ENCODE measurements around the gene HOXA3. TPM values are rescaled to one million over a fixed set of nuclear protein-coding genes. Genes with fewer than 3 reads are reported as not detected.

The HOXA3 gene
- total and polyA plus RNA-seq, 4 donors: 3.8 to 20.8 (median 10.9) TPM

DNA sequence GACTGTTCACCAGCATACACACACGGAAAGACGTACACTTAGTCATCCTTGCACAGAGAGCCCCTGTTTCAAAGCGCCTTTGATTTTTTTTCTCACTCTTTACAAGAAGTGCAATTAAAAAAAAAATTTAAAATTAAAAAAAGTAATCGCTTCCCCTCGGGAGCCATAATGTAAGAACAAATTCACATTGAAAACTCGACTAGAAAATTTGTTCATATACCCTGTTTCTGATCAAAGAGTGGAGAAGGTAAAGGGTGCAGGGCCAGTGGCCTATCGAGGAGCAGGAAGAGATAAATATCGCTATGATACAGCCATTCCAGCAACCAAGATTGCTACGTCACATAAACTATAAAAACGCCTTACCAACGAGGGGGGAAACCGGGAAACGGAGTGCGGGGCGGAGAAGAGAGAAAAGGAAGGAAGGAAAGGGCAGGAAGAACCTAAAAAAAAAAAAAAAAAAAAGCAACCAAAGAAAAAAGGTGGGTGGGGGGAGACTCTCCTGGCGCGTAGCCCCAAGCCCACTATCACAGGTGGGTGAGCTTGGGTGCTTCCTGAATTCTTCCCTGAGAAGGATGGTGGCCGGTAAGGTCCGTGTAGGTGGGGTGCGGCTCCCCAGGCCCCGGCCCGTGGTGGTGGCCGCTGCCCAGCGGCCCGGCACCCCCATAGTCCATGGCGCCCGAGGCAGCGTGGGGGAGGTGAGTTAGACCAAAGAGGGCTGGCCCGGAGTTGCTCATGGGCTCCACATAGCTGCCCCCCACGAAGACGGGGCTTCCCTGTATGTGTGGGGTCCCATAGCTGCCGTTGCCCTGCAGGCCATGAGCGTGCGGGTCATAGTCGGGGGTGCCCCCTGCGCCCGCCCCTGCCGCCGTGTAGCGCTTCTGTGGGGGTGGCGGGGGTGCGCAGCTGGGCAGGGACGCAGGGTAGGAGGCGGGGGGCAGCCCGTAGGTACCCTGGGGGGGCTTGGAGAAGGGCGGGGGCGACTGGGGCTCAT is 44.7 kb downstream of the HOXA3 start:
- Histone ChIP-seq H3K27me3 (ENCODE audit: control insufficient read depth in 1 of 2, insufficient read depth in 2 of 2, low read length in 1 of 2) (no peaks in the 10 kb centered on the region), H3K9me3 (ENCODE audit: control insufficient read depth, low read length) (no peaks in the 10 kb centered on the region), H3K4me3 (ENCODE audit: low read length in 2 of 2) (peak overlapping the region; percentile 1 to 28), H3K27ac (ENCODE audit: low read depth in 1 of 2, low read length in 2 of 2) (peak overlapping the region; percentile 86 to 96), H3K4me1 (ENCODE audit: control insufficient read depth in 1 of 2, insufficient read depth in 2 of 2, low read length in 2 of 2) (peaks cover 0 to 6% of the 10 kb centered on the region in 2 donors), H3K36me3 (ENCODE audit: control insufficient read depth in 1 of 2, insufficient read depth in 2 of 2, low read length in 1 of 2) (no peaks in the 10 kb centered on the region)
- DNase-seq: peak in 1 of 2 donors; percentile 49
- ATAC-seq (ENCODE audit: low FRiP score): peak; percentile 4
- WGBS, 2 donors: 18 to 24% methylated on average over 47 of the region's 47 CpGs
- intact Hi-C loops (cut with DNase I): no loop called here

DNA sequence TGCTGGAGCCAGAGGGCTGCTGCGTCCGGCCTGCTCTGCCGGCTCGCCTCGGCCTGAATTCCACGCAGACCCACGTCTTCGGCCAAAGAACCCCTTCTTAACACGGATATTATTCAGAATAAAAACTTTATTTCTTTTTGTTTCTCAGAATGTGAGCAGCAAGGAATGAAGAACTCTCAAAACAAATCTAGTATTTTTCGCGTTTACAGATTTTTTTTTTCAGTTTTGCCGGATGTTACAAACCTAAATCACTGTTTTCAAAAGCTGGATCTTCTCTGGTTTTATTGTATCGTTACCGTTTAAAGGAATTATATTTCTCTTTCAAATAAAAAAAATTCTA is 45.5 kb downstream of the HOXA3 start:
- no peaks in the 10 kb centered on the region for H3K27me3 ChIP-seq (ENCODE audit: control insufficient read depth in 1 of 2, insufficient read depth in 2 of 2, low read length in 1 of 2)
- no peaks in the 10 kb centered on the region for H3K9me3 ChIP-seq (ENCODE audit: control insufficient read depth, low read length)
- H3K27ac ChIP-seq (ENCODE audit: low read depth in 1 of 2, low read length in 2 of 2): peak overlapping the region; percentile 92 to 95
- peaks cover 0 to 6% of the 10 kb centered on the region in 2 donors for H3K4me1 ChIP-seq (ENCODE audit: control insufficient read depth in 1 of 2, insufficient read depth in 2 of 2, low read length in 2 of 2)
- H3K4me3 ChIP-seq (ENCODE audit: low read length in 2 of 2): peak overlapping the region; percentile 18 to 51
- ATAC-seq (ENCODE audit: low FRiP score): no peak
- intact Hi-C loops (cut with DNase I): no loop called here
- H3K36me3 ChIP-seq (ENCODE audit: control insufficient read depth in 1 of 2, insufficient read depth in 2 of 2, low read length in 1 of 2): no peaks in the 10 kb centered on the region
- WGBS, 2 donors: 6 to 11% methylated on average over 14 of the region's 14 CpGs
- DNase-seq: no peak

DNA sequence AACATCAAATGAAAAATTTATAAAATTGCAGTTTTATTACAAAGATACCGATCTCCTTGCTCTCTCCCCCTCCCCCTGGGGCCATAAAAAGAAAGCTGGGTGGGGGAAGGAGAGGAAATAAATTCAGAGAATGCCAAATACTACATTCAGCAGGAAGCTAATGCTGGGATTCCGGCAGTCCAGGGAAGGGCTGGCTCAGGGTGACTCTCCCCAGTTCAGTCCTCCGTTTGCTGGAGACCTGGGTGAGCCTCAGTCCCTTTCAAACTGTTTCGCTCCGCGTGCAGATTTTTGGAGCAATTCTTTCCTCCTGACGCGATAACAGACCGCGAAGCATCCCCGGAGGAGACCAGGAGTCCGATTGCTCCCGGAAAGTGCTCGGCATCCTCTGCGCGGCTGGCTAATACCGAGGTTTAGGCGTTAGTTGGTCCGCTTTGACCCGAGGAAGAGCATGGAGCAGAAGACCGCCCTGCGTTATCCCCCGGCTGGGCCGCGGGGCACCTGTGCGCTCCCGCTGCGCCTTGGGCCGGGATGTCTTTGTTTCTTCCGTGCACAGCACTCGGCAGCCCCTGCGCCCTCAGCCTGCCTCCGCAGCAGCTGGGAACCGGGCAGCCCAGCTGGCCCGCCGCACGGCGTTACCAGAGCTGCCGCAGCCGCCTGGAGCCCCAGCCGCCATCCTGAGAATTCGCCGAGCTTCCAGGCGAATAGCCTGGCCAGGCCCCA is 46.0 kb downstream of the HOXA3 start:
- no peaks in the 10 kb centered on the region for H3K27me3 ChIP-seq (ENCODE audit: control insufficient read depth in 1 of 2, insufficient read depth in 2 of 2, low read length in 1 of 2)
- ATAC-seq (ENCODE audit: low FRiP score) (no peak), DNase-seq (peak; percentile 50 to 79)
- peak overlapping the region; percentile 92 to 95 for H3K27ac ChIP-seq (ENCODE audit: low read depth in 1 of 2, low read length in 2 of 2)
- WGBS, 2 donors: 1 to 8% methylated on average over 44 of the region's 44 CpGs
- H3K9me3 ChIP-seq (ENCODE audit: control insufficient read depth, low read length): no peaks in the 10 kb centered on the region
- H3K36me3 ChIP-seq (ENCODE audit: control insufficient read depth in 1 of 2, insufficient read depth in 2 of 2, low read length in 1 of 2): no peaks in the 10 kb centered on the region
- H3K4me3 ChIP-seq (ENCODE audit: low read length in 2 of 2): peak overlapping the region; percentile 18 to 51
- intact Hi-C loops (cut with DNase I): no loop called here
- H3K4me1 ChIP-seq (ENCODE audit: control insufficient read depth in 1 of 2, insufficient read depth in 2 of 2, low read length in 2 of 2): peaks cover 0 to 6% of the 10 kb centered on the region in 2 donors

DNA sequence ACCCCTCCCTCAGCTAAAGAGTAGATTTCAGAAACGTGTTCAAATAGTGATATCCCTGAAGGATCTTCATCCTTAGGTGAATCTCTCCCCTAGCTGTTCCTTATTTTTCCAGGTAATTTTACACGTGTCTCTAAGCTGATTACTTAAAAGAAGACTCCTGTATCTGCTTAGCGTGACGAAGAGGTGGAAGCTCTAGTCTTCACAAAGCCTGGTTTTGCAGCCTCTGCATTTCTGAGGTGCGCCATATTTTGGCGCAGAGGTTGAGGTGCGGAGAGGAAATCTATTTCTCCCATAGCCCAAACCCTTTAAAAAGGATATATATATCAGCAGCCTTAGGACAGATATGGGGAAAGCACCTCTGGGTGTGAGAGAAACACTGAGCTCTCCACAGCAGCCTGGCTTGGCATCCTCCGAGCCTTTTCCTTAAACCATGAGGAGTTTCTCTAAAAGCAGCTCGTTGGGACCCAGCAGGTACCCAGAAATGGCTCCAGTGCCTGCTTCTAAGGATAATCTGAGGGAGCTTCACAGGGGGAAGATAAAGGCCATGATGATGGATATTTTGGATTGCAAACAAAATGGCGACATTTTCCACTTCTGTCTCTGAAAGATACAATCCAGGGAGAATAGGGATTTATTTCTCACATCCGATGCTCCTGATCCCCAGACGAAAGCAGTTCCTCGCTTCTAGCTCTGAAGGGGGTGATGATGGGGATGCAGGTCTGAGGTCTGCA is 46.9 kb downstream of the HOXA3 start:
- Histone ChIP-seq H3K4me3 (ENCODE audit: low read length in 2 of 2) (no peak overlapping the region), H3K36me3 (ENCODE audit: control insufficient read depth in 1 of 2, insufficient read depth in 2 of 2, low read length in 1 of 2) (no peaks in the 10 kb centered on the region), H3K9me3 (ENCODE audit: control insufficient read depth, low read length) (no peaks in the 10 kb centered on the region), H3K4me1 (ENCODE audit: control insufficient read depth in 1 of 2, insufficient read depth in 2 of 2, low read length in 2 of 2) (peaks cover 0 to 6% of the 10 kb centered on the region in 2 donors), H3K27ac (ENCODE audit: low read depth in 1 of 2, low read length in 2 of 2) (peak overlapping the region; percentile 50 to 92), H3K27me3 (ENCODE audit: control insufficient read depth in 1 of 2, insufficient read depth in 2 of 2, low read length in 1 of 2) (no peaks in the 10 kb centered on the region)
- WGBS, 2 donors: 61 to 66% methylated on average over 13 of the region's 13 CpGs
- intact Hi-C loops (cut with DNase I): no loop called here
- DNase-seq: no peak
- ATAC-seq (ENCODE audit: low FRiP score): no peak

DNA sequence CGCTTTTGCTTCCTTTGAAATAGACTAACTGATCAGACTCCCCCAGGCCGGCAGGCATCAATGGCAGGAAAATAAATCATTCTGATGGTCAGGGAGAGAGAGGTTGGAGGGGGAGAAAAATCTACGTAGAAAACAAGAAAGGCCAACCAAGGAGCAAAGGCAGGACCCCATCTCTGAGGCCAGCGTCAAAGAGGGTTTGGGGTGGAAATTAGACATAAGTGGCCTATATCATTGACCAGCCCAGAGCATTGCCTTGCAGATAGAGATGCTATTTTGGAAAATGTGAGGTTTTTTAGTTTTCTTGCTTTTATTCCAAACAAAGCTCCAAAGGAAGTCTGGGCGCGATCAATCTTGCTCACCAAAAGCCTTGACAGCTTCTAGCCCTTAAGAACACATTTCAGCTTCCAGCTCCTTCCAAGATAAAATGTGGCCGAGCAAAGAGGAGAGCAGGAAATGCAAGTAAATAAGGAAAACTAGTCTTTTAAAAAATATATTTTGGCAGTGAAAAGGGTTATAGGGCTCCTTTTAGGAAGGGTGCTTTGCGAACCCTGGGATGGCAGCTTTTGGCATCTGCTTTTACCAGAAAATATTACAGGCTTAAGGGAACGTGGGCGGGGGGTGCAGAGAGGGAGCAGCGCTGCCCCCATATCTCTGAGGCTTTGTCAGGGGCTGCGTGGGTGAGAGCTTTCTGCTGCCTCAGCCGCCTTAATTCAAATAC is 47.9 kb downstream of the HOXA3 start:
- no peak for ATAC-seq (ENCODE audit: low FRiP score)
- Histone ChIP-seq H3K27me3 (ENCODE audit: control insufficient read depth in 1 of 2, insufficient read depth in 2 of 2, low read length in 1 of 2) (no peaks in the 10 kb centered on the region), H3K4me3 (ENCODE audit: low read length in 2 of 2) (peak overlapping the region in 1 of 2 donors; percentile 1), H3K9me3 (ENCODE audit: control insufficient read depth, low read length) (no peaks in the 10 kb centered on the region), H3K27ac (ENCODE audit: low read depth in 1 of 2, low read length in 2 of 2) (peak overlapping the region; percentile 87 to 100), H3K4me1 (ENCODE audit: control insufficient read depth in 1 of 2, insufficient read depth in 2 of 2, low read length in 2 of 2) (peaks cover 0 to 1% of the 10 kb centered on the region in 2 donors), H3K36me3 (ENCODE audit: control insufficient read depth in 1 of 2, insufficient read depth in 2 of 2, low read length in 1 of 2) (no peaks in the 10 kb centered on the region)
- intact Hi-C loops (cut with DNase I): loop anchor here in 1 of 2 donors (5.0 kb wide), 1 partner anchor 242 kb away; the partner anchor contains the start of gene SKAP2
- peak in 1 of 2 donors; percentile 57 for DNase-seq
- 4 to 8% methylated on average over 13 of the region's 13 CpGs for WGBS, 2 donors

DNA sequence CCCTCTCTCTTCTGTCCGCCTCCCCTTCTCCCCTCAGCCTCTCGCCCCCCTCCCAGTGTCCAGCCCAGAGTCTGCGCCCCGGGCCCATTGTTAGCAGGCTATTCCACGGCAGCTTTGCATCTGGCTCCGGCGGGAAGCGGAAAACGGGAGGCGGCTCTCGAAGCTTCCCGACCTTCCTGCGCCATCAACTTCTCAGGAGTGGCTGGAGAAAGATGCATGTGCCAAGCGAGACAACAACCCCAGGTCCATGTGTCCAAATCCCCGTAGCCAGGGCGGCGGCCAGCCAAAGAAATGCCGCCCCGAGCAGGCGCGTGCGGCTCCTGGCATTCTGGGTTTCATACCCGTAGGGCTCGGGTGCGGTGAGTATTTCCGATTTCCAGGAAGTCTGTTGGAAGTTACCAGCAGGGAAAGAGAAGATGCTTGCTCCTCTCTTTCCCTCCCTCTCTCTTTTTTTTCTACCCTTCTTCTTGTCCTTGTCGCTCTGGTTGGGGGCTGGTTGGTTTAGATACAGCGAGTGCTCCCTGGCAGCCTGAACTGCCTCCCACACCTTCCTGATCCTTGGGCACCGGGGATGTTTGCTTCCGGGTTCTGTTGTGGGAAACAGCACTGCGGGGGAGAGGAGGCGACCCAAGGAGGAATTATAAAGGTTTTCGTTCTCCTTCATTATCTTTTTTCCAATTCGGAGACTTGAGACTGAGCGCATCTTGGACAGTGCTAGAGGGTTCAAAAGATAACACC is 48.7 kb downstream of the HOXA3 start:
- Histone ChIP-seq H3K4me1 (ENCODE audit: control insufficient read depth in 1 of 2, insufficient read depth in 2 of 2, low read length in 2 of 2) (no peaks in the 10 kb centered on the region), H3K27ac (ENCODE audit: low read depth in 1 of 2, low read length in 2 of 2) (peak overlapping the region; percentile 87 to 100), H3K4me3 (ENCODE audit: low read length in 2 of 2) (peak overlapping the region; percentile 24 to 78), H3K9me3 (ENCODE audit: control insufficient read depth, low read length) (no peaks in the 10 kb centered on the region), H3K27me3 (ENCODE audit: control insufficient read depth in 1 of 2, insufficient read depth in 2 of 2, low read length in 1 of 2) (no peaks in the 10 kb centered on the region), H3K36me3 (ENCODE audit: control insufficient read depth in 1 of 2, insufficient read depth in 2 of 2, low read length in 1 of 2) (no peaks in the 10 kb centered on the region)
- 10 to 13% methylated on average over 35 of the region's 35 CpGs for WGBS, 2 donors
- ATAC-seq (ENCODE audit: low FRiP score) (no peak), DNase-seq (peak in 1 of 2 donors; percentile 50)
- intact Hi-C loops (cut with DNase I): loop anchor here in 1 of 2 donors (5.0 kb wide), 1 partner anchor 241 kb away; the partner anchor contains the start of gene SKAP2

DNA sequence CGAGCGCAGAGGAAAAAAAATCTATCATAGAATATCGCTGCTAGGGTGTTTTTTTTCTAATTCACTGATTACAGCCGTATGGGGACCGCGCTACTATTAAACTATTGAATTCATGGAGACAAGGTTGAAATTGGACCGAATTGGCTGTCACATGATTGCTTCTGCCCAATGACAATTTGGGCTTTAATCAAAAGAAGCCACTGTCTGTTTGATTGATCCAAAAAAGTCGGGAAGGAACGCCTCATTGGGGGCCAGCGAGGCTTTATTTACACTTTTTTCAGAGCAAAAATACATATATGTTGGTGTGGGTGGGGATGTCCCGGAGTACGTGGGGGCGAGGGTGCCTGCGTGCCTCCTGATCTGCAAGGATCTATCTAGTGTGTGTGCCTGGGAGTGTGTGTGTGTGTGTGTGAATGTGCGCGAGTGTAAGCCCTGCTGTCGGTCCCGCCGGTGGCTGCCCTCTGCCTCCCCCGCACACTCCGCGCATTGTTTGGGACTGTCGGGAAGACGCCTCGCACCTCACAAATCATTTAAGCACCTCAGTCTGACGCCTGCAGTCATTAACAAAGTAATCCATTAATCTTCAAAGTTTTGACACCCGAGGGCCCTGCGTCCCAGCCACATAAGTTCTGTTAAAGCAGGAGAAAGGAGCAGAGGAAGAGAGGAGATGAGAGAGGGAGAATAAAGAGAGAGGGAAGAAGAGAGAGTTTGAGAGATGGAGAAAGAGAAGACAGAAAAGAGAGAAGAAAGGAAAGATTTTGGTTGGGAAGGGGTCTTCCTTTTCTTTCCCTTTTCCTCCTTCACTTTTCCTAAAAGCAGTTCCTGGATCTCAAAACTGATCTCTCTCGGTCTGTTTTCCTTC is 49.6 kb downstream of the HOXA3 start, which contains the start of gene HOXA2:
TSS of gene HOXA2 (minus strand) at position 103 of the 862 bp plus-strand sequence. CDS start 183 bp downstream, outside the sequence.
- Histone ChIP-seq H3K4me1 (ENCODE audit: control insufficient read depth in 1 of 2, insufficient read depth in 2 of 2, low read length in 2 of 2) (no peaks in the 10 kb centered on the region), H3K9me3 (ENCODE audit: control insufficient read depth, low read length) (no peaks in the 10 kb centered on the region), H3K27ac (ENCODE audit: low read depth in 1 of 2, low read length in 2 of 2) (peak within 1 kb of the TSS; percentile 93 to 100), H3K27me3 (ENCODE audit: control insufficient read depth in 1 of 2, insufficient read depth in 2 of 2, low read length in 1 of 2) (no peaks in the 10 kb centered on the region), H3K4me3 (ENCODE audit: low read length in 2 of 2) (peak within 1 kb of the TSS; percentile 24 to 78), H3K36me3 (ENCODE audit: control insufficient read depth in 1 of 2, insufficient read depth in 2 of 2, low read length in 1 of 2) (no peaks in the 10 kb centered on the region)
- DNase-seq: peak; percentile 66 to 72
- intact Hi-C loops (cut with DNase I): loop anchor here in 1 of 2 donors (5.0 kb wide), 1 partner anchor 241 kb away; the partner anchor contains the start of gene SKAP2
- ATAC-seq (ENCODE audit: low FRiP score): peak; percentile 49
- WGBS, 2 donors: 3 to 6% methylated on average over 29 of the region's 29 CpGs

Data from aorta (tissue), 5 donors.